Right forelimb (tissue), 1 donor: ENCODE data around the gene TSSK2.
"Not testable (repeated sequence)": the region's sequence is repeated elsewhere in the genome, so short reads cannot be mapped to it uniquely, and the experiment has no call there.

Source experiments
- DNase-seq: peaks from one replicate; pipeline ENCODE4 v3.0.0-alpha.2; 2018

Gene TSSK2

DNA sequence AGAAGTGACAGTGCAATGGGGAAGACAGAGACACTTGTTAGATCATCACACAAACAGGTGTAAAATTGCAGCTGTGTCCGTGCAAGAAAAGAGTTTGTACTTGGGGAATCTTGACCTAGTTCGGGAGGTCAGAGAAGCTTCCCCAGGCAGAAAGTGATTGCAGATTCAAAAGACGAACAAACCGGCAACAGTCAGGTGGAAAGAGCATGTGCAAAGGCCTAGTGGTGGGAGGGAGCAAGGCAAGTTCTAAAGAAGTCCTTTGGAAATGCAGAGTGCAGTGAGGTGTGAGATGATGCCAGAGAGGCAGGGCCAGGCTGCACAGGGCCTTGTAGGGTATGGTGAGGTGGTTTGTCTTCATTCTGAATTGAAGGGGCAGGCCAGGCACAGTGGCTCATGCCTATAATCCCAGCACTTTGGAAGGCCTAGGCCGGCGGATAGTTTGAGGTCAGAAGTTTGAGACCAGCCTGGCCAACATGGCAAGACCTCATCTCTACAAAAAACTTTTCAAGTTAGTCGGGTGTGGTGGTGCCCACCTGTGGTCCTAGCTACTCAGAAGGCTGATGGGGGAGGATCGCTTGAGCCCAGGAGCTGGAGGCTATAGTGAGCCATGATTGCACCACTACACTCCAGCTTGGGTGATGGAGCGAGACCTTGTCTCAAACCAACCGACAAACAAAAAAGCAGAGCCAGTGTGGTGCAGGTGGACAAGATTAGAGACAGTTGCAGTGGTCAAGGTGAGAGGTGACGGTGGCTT, 15.3 kb downstream of the TSSK2 start:
- DNase-seq: no peak

DNA sequence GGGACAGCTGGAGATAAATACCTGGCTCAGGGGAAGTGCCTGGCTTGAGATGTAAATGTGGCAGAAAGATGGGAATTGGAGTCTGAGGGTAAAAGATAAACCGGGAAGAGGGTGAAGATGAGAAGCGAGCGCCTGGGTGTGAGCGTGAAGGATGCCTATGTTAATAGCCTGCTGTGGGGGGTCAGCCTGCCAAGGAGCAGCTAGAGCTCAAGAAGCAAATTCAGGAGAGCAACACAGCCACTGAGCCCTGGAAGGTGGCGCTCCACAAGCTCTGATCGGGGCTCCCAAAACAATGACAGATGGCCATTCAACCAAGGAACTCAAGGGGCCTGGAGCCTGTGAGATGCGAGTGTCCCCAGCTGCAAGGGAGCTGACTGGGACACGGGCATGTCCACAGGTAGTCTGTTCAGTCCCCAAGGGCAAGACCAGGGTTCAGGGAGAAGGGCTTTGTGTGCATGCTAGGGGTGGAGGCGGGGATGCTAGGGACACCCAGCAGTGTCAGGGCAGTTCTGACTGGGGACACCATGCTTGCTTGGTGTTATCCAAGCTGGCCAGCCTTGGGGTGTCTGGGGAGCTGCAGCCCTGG, 16.2 kb downstream of the TSSK2 start:
- DNase-seq: no peak

GRCh38 chr22:19148417-19149046, 17.4 kb downstream of the TSSK2 start:
- no peak for DNase-seq

DNA sequence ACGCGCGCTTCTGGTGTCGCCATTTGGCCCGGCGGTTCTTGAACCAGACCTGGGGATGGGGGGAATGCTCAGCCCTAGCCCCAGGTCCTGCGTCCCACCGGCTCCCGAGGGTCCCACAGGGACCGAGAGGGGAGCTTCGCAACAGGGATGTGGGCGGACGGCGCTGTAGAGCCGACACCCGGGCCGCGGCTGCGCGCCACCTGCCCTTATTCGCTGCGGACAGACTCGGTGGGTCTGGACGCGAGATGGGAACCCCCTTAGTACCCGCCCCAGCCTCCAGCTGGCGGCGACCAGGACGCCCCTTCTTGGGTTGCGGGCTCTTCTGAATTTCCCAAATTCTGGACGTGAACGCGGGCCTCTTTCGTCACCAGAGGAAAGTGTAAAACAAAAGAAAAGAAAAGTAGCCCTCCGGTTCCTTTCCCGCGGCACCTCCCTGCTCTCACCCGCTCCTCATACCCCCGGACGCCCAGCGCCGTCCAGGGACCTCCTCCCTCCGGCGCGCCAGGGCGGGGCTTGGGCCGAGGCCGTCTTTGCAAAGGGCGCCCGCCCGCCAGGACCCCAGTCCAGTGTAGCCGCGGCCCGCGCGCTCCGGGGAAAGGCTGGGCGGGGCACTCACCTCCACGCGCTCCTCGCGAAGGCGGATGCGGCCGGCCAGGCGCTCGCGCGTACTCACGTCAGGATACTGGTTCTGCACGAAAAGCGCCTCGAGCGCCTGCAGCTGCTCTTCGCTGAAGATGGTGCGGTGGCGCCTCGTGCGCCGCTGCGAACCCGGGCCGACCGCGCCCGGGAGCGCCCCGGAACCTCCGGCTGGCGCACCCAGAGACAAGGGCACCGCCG, 18.2 kb downstream of the TSSK2 start:
- DNase-seq: no peak

- no peak for DNase-seq
These were observed 18.9 kb downstream of the TSSK2 start, which contains the start of gene GSC2 for GRCh38 chr22:19149991-19150390. Gene GSC2, minus strand, starts transcription at chr22:19150292. Its CDS starts 9 bp downstream, at chr22:19150283.

- no peak for DNase-seq
These were observed 19.6 kb downstream of the TSSK2 start for GRCh38 chr22:19150482-19151328.

- DNase-seq: no peak
These were observed 20.5 kb downstream of the TSSK2 start for GRCh38 chr22:19151329-19152191.

- DNase-seq: no peak
These were observed 22.1 kb downstream of the TSSK2 start for GRCh38 chr22:19152942-19153883.

- DNase-seq: not testable (repeated sequence)
These were observed 25.0 kb downstream of the TSSK2 start for GRCh38 chr22:19156109-19156508.

- DNase-seq: not testable (repeated sequence)
These were observed 27.5 kb downstream of the TSSK2 start for GRCh38 chr22:19158649-19159048.

GRCh38 chr22:19164425-19164824, 33.3 kb downstream of the TSSK2 start:
- no peak for DNase-seq

DNA sequence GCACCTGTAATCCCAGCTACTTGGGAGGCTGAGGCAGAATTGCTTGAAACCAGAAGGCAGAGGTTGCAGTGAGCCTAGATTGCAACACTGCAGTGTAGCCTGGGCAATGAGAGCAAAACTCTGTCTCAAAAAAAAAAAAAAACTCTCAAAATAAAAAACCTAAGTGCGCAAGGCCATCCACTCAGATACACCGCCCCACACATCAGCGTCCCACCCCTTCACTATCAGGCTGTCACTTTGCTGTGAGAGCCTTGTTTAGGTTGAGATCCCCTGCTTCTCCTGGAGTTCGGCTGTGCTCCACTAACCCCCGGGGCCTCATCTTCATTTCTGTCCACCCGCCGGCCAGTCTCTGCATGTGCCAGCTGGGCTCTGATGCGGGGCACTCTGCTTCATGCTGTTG, 35.3 kb downstream of the TSSK2 start:
- no peak for DNase-seq

DNA sequence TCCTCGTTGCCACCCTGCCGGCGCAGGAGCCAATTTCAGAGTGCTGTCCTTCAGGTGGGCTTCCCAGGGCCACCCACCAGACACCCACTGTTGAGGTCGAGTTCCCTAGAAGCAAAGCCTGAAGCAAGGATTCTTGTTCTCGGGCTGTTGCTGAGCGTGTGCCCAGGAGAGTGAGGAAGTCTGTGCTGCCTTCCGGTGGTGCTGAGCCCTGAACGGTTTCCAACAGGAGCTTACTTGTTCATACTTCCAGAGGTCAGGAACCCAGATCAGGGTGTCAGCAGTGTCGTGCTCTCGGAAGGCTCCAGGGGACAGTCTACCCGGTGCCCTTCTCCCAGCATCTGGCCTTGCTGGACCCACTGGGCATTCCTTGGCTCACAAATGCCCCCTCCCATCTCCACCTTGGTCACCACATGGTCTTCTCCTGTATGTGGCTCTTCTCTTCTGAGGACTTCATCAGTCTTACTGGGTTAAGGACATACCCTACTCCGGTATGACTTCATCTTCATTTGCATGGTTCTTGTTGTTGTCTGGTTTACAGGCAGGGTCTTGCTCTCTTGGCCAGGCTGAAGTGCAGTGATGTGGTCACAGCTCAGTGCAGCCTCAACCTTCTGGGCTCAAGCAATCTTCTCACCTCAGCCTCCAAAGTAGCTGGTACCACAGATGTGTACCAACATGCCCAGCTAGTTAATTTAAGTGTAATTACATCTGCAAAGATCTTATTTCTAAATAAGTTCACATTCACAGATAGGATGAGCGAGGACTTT, 36.2 kb downstream of the TSSK2 start:
- no peak for DNase-seq

DNA sequence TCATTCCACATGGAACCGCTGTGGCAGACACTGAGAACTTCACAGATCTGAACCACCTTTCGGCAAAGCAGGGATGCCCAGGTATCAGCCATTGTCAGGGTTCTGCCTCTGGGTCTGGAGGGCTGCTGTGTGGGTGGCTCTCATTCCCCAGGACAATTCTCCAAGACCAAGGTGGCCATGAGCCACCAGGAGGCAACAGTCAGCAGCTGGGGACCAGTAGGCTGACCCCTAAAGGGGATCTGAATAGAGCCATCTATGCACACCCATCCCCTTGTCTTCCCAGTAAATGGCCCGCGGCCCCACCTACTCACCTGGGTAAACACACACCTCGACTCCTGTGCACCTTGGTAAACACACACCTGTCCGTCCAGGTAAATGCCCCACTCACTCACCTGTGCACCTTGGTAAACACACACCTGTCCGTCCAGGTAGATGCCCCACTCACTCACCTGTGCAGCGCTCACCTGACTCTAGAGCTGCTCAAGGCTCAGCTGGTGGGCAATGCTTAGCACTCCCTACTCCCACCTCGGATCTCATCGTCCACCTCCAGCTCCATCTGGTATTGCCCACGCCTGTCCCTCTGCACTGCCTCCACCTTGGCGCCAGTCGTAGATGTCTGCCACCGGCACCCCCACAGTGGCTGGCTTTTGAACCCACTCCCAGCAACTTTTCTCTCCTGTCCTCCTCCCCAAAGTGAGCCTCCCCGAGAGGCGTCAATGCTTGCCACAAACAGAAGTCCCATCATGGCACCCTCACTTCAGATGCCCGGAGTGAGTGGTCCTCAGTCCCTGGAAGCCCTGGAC, 37.2 kb downstream of the TSSK2 start:
- DNase-seq: no peak

- no peak for DNase-seq
These were observed 38.2 kb downstream of the TSSK2 start for GRCh38 chr22:19169002-19169946.

GRCh38 chr22:19169947-19170318, 38.8 kb downstream of the TSSK2 start:
- no peak for DNase-seq
